A549 treated with CpdA at 1 μM for 4 hours (cell line): ENCODE data around the gene OR5K4. TPM values are rescaled to one million over a fixed set of nuclear protein-coding genes. Genes with fewer than 3 reads are reported as not detected.

Experiments
- total RNA-seq: library from RNA; stranded (reverse); fragments of 200-300 nt; extraction: Qiagen RNA extraction; gene quantifications from 5 replicates; pipeline ENCODE4 v1.2.3, GENCODE V29; 2022; ENCODE audit warnings: low read depth

The OR5K4 gene, protein sequence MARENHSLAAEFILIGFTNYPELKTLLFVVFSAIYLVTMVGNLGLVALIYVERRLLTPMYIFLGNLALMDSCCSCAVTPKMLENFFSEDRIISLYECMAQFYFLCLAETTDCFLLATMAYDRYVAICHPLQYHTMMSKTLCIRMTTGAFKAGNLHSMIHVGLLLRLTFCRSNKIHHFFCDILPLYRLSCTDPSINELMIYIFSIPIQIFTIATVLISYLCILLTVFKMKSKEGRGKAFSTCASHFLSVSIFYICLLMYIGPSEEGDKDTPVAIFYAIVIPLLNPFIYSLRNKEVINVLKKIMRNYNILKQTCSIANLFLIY
- total RNA-seq, result not detected in 5 replicates

DNA sequence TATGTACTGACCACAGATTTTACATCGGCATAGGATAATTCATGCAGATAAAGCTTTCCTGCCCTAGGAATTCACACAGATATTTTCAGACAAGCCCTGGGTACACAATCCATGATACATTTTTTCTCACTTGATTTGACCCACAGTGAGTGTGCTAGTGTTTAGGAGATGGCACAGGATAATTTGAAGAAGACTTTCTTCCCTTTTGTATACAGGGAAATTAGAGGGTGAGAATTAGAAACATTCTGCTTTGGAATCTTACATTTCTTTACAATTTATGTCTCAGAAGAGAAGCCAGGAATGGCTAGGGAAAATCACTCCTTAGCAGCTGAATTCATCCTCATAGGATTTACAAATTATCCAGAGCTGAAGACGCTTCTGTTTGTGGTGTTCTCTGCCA, at the start of gene OR5K4:
Gene OR5K4 (plus strand): TSS at position 301 of the 400 bp plus-strand sequence. CDS start 0 bp downstream, at position 301.

DNA sequence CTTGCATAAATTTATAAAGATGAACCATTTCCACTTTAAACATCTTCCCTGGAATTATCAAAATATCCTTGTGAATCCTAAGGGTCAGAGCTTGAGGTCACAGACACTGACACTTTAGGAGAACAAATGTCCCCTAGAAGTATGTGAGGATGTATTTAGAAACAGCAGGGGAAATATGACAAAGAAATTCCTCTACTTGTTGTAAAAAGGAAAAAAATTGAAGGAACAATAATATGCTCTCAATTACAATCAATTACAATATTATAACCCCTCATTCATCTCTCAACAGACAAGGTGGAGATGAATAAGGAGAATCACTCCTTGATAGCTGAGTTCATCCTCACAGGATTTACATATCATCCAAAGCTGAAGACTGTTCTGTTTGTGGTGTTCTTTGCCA, 36.7 kb downstream of the OR5K4 start, which contains the start of gene OR5K3:
Gene OR5K3 (plus strand): TSS at position 301 of the 400 bp plus-strand sequence. CDS start 0 bp downstream, at position 301.

Other genes starting within 250 kb of the OR5K4 start
- not detected in 5 replicates for gene OR5H1, start 223.1 kb upstream of the OR5K4 start, total RNA-seq
- gene OR5H14, start 206.4 kb upstream of the OR5K4 start, total RNA-seq, result not detected in 5 replicates
- not detected in 5 replicates for gene OR5H15, start 187.2 kb upstream of the OR5K4 start, total RNA-seq
- not detected in 5 replicates for gene OR5H6, start 89.6 kb upstream of the OR5K4 start, total RNA-seq
- not detected in 5 replicates for gene OR5H2, start 71.3 kb upstream of the OR5K4 start, total RNA-seq
- gene OR5K3, start 36.8 kb downstream of the OR5K4 start, total RNA-seq, result not detected in 5 replicates
- not detected in 5 replicates for gene OR5K1, start 109.3 kb downstream of the OR5K4 start, total RNA-seq
- gene OR5K2, start 143.8 kb downstream of the OR5K4 start, total RNA-seq, result not detected in 5 replicates
- gene CLDND1, start 169.0 kb downstream of the OR5K4 start, total RNA-seq, result 40.5 to 67.3 TPM (median 58.8 TPM) in 5 replicates
- gene GPR15, start 178.1 kb downstream of the OR5K4 start, total RNA-seq, result not detected in 5 replicates
- gene CPOX, start 239.8 kb downstream of the OR5K4 start, total RNA-seq, result 21.5 to 25.8 TPM (median 23.2 TPM) in 5 replicates